Left hindlimb (tissue), 1 donor: ENCODE results near the gene POLE.

Experiments
- DNase-seq: peaks from one replicate; pipeline ENCODE4 v3.0.0-alpha.2; 2018

The POLE gene

DNA sequence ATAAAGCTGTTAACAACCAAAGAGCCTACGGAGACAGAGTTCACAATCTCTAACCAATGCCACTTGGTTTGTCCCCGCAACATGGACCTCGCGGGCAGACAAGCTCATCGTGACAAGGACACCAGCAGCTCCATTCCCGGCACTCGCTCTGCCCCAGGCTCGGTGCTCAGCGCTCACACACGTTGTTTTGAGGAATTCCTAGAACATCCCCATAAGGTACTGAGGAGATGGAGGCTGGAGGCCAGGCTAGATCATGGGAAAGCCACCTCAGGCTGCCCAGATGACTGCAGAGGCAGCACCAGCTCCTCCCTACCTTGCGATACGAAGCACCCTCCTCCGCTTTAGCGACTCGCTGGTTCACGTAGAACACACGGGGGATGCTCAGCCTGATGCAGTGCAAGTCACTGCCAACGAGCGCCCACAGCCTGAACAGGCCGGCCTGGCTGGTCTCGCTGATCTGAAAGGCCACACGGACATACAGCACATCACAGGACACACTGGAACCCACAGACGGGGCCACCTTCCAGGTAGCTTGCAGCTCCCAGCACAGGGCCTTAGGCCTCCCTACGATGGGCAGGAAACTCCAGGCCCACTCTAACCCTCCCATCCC is 38.4 kb downstream of the POLE start:
- no peak for DNase-seq

DNA sequence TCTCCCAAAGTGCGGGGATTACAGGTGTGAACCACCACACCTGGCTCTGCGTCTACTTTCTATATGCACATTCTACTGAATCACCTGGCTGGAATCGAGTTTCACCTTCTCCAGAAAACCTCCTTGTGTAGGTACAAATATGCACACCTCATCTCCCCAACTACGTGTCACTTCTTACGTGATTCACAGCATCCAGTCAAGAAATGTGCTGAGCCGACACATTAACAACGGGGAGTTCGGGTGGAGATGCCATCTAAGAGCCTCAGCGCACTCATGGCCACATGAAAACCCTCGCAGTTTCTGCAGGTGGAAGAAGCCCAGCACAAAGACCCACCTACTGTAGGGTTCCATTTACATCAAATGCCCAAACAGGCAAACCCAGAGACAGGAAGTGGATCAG is 39.3 kb downstream of the POLE start:
- no peak for DNase-seq

DNA sequence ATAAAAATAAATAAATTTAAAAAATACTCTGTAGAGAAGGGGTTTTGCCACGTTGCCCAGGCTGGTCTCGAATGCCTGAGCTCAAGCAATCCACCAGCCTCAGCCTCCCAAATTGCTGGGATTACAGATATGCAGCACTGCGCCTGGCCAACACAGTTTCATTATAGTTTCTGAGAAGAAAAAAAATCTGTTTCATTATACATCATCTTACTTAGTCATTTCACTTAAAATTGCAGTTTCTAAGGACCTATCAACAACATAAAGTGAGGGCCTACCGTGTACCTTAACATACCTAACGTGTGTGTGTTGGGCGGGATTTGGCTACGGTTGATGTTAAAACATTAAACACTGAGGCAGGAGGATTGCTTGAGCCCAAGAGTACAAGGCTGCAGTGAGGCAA is 40.3 kb downstream of the POLE start:
- DNase-seq: no peak

DNA sequence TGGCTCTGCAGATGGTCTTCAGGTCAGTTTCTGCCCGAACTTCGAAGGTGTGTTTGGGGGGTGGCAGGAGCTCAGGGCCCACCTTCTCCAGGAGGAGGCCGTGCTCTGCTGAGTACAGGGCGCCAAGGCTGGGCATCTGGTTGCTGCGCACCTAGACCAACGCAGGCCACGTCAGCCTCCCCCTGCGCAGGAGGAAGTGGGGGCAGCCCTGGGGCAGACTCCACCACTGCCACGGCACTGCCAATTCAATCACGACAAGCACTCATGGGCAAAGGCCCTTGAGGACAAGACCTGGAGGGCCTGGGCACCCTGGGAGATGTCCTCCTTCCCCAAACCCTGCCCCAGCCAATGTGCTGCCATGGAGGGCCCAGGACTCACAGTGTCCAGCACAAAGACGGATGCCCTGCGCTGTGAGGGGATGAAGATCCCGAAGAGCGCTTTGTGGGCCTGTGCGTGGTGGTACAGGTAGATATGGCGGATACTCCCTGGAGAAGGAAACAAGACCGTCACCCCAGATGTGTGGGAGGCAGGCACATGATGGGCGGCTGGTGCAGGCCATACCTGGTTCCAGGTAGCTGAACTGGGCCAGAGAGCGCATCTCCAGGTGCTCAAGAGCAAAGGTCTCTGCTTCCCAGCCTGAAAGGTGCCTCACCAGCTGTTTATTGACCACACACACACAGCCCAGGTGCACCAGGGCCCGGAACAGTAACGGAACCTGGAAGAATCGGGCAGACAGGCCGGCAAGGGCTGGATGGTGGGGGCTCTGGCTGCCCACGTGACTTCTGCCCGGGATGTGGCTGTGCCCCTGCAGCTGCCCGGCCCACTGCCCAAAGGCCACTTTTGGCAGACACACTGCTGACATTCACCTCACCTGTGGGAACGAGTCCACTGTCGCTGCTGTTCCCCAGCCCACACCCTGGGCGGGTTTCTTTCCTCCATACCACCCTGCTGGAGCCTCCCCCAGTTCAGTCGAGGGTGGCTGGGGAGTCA is 44.0 kb downstream of the POLE start:
- no peak for DNase-seq

DNA sequence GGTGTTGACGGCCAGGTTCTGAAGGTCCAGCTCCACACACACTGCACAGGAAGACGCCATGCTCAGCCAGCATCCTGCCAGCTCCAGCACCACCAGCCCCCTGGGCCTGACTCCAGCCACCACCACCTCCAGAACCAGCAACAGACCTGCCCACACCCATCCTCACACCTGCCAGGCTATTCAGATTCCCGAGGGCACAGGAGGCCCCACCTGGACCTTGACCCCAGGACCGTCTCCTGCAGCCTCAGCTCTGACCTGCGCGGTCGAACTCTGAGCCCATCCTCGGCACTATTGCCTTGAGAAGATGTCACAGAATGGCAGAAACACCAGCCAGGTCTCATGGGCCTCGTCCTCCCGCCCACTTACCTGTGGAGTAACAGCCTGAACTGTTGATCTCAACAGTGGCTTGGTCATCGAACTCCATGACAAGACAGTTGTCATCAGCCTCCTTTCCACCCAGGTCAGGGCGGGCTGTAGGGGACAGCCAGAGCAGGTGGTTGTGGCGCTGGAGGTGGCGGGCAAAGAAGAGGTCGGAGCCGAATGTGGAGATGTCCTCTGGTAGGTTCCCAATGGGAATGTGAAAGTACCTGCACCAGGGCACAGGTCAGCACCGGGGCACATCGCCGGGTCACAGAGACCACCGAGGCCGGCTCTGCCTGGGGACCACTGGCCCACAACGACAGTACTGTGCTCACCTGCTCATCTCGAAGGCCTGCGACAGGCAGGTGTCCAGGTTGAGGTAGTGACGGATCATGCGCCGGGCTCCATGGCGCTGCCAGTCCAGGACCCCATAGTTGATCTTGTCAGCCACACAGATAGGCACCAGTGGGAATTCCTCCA is 45.1 kb downstream of the POLE start:
- DNase-seq: no peak

DNA sequence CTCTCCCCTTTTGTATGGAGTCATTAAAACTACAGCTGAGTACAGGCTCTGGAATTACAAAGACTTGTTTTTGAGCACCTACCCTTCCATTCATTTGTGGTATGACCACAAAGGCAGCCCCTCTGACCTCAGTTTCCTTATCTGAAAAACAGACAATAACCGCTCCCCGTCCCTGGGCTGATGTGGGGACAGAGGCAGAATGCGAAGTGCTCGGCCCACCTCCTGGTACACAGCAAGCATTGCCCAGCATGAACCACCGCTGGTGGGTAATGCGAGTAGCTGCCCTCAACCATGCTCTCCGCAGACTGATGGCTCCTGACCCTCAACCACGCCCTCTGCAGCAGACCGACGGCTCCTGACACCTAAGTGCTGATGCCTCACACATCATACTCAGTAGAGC is 46.2 kb downstream of the POLE start:
- DNase-seq: no peak

DNA sequence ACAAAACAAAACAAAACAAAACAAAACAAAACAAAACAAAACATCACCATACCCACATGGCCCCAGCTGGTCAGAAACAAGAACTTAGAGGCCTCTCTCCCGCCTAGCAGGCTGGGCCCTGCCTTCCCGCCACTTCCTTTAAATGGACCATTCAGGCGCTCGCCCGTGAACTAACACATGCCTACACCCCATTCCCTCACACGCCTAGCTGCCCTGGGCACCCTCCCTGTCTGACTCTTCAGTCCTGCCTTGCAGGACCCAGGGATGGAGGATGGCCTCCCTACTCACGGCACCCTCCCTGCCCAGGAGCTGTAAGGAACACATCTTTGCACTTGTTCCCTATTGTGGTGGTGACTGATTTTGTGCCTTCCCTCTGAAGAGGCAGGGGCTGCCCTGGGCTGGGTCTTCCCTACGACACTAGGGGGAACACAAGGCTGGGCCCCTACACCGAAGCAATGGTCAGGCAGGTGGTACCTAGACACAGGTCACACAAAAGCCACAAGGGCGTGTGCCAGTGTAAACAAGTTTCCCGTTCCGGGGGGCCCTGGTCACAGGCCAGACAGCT is 47.1 kb downstream of the POLE start:
- no peak for DNase-seq

GRCh38 chr12:132638541-132639408 is 48.4 kb downstream of the POLE start:
- DNase-seq: no peak

GRCh38 chr12:132637811-132638210 is 49.3 kb downstream of the POLE start:
- no peak for DNase-seq

DNA sequence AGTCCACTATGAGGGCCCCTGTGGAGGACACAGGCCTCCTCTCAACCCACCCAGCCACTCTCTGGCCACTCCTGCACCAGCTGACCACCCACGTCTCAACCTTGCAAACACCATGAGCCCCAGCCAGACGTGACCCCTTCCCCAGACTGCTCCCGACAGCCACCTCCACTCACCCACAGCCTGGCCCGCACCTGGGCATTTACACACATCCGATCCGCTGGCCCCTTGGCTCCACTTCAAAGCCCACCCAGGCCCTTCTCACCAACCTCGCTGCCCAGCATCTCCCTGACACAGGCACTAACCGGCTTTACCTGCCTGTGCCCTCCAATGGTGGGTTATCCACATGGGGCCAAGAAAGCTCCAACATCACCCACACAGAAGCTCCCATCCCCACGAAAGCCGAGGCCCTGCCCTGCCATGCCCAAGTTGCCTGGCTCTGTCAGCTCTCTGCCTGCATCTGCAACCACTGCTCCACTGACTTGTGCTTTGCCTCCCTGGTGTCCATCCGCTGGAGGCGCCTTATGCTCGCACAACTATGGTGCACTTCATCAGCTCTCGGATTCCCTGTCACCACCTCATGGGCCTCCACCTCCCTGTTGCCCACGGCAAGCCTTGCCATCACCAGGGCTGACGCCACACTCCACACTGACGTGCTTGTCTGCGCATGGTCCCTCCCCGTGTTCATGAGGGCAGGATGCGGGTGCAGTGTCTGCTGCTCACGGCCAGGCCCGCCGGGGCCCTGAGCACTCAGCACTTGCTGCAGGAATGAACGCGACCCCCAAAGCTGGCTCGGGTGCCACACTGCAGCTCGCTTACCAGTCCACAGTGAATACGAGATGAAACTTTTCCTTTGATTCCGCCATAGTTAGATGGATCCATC is 51.8 kb downstream of the POLE start:
- no peak for DNase-seq

GRCh38 chr12:132634411-132634990 is 52.6 kb downstream of the POLE start:
- DNase-seq: no peak

DNA sequence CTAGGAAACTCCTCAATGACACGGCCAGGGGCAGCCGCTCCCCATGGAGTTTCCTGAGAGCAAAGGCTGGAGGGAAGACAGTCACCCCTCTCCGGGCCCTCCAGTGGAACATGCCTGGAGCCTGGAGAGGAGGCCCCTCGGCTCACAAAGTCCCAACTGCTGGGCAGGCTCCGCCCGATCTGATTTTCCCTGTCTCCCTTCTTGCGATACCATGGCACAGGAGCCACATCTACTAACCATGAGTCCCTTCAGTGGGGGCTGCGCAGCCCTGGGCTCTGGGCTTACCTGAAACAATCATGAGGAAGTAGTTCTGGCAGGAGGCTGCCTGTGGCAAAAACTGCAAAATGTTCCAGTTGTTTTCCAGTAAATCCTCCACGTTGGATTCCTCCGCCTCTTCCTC is 53.2 kb downstream of the POLE start:
- no peak for DNase-seq

GRCh38 chr12:132633398-132633797 is 53.7 kb downstream of the POLE start:
- no peak for DNase-seq

DNA sequence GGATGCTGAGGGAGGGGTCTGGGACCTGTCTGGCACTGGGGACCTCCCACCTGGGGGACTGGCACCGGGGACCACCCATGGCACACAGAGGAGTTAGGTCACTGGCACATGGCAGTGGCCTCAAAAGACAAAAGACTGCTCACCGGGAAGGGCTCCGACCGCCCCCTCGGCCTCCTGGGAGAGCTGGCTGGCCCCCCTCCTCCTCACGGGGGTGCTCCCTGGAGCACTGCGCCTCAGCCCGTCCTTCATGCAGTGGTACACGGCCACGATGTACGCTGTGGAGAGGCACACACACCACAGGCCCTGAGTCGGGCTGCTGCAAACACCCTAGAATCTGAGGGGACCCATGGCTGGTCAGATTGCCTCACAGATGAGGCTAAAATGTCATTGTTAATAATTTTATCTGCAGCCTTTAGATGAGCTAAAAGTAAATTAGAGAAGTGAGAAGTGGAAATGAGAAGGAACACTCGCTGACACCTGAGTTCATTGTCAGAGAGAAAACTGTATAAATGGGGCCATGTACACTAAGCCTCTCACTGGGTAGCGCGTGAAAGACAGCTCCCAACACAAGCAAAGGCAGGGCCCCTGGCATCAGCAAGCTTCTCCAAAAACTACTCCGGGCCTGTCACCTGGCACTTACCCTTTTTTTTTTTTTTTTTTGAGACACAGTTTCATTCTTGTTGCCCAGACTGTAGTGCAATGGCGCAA is 54.5 kb downstream of the POLE start:
- DNase-seq: no peak

- no peak for DNase-seq
Observed at GRCh38 chr12:132631666-132632065, 55.5 kb downstream of the POLE start.

- DNase-seq: no peak
Observed at GRCh38 chr12:132630672-132631071, 56.5 kb downstream of the POLE start.

GRCh38 chr12:132629330-132629729 is 57.8 kb downstream of the POLE start:
- DNase-seq: no peak

GRCh38 chr12:132625731-132626430 is 61.3 kb downstream of the POLE start:
- no peak for DNase-seq

- DNase-seq: no peak
Observed at GRCh38 chr12:132624910-132625630, 62.1 kb downstream of the POLE start.
